Activated T-cell treated with anti-CD3 and anti-CD28 coated beads, Interleukin-2, amount 50 U/mL, for 24 hours (primary cell): ENCODE measurements around the gene MCCD1.
"Not testable (repeated sequence)": the region's sequence is repeated elsewhere in the genome, so short reads cannot be mapped to it uniquely, and the experiment has no call there.

Experiments
- DNase-seq: peaks from one replicate; pipeline ENCODE4 v3.0.0-alpha.2; 2020
- H3K27ac Mint-ChIP-seq: 2 replicates; pipeline ENCODE4 v1.8.0; 2020; ENCODE audit warnings: mild to moderate bottlenecking, mixed read lengths
- H3K27me3 Mint-ChIP-seq: 2 replicates; pipeline ENCODE4 v1.8.0; 2020; ENCODE audit warnings: mixed read lengths
- H3K36me3 Mint-ChIP-seq: 2 replicates; pipeline ENCODE4 v1.8.0; 2020; ENCODE audit warnings: low read depth, mixed read lengths
- H3K4me1 Mint-ChIP-seq: 2 replicates; pipeline ENCODE4 v1.8.0; 2020; ENCODE audit warnings: low read depth, mixed read lengths
- H3K4me3 Mint-ChIP-seq: 2 replicates; pipeline ENCODE4 v1.8.0; 2020; ENCODE audit warnings: mild to moderate bottlenecking, moderate library complexity, mixed read lengths
- H3K9me3 Mint-ChIP-seq: 2 replicates; pipeline ENCODE4 v1.8.0; 2020; ENCODE audit warnings: mixed read lengths

Gene MCCD1

DNA sequence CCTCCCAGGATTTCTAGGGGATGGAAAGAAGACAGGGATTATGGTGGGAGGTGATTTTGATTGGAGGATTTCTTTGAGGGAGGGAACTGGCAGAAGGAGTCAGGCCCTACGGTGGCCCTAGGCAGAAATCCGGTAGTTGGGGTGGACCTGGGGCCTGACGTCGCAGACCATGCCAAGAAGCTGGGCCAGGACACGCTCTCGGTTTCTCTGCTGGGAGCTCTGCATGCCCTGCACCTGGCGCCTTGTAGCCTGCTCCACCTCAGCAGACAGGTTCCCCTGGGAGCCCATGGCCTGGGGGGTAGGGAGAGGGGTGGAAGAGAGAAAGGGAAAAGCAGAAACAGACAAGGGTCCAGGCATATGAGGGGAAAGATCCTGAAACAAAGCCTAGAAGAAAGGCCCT lies 16.5 kb downstream of the MCCD1 start:
- peaks cover 49% of the 10 kb centered on the region for H3K4me1 Mint-ChIP-seq
- peaks cover 54% of the 10 kb centered on the region for H3K36me3 Mint-ChIP-seq
- H3K4me3 Mint-ChIP-seq = no peak overlapping the region

GRCh38 chr6:31546339-31546957 lies 17.7 kb downstream of the MCCD1 start, which contains the start of gene ATP6V1G2:
Gene ATP6V1G2, minus strand, starts transcription at chr6:31546608. Its CDS starts 49 bp downstream, at chr6:31546559.
- Mint-ChIP-seq H3K4me1 (peaks cover 54% of the 10 kb centered on the region), H3K4me3 (peak within 1 kb of the TSS; percentile 76)

More for the DNA sequence above, 16.5 kb downstream of the MCCD1 start:
- no peaks in the 10 kb centered on the region for H3K27me3 Mint-ChIP-seq
- no peaks in the 10 kb centered on the region for H3K9me3 Mint-ChIP-seq
- H3K27ac Mint-ChIP-seq = no peak overlapping the region
- no peak for DNase-seq

GRCh38 chr6:31546958-31547726 lies 18.4 kb downstream of the MCCD1 start, which contains the start of gene NFKBIL1:
Gene NFKBIL1, plus strand, starts transcription at chr6:31547608. Its CDS starts 87 bp downstream, at chr6:31547695.
- peak within 1 kb of the TSS; percentile 95 for H3K27ac Mint-ChIP-seq
- peaks cover 57% of the 10 kb centered on the region for H3K4me1 Mint-ChIP-seq
- DNase-seq = peak; percentile 91
- H3K9me3 Mint-ChIP-seq = no peaks in the 10 kb centered on the region
- H3K4me3 Mint-ChIP-seq = peak within 1 kb of the TSS; percentile 76
- H3K27me3 Mint-ChIP-seq = no peaks in the 10 kb centered on the region
- H3K36me3 Mint-ChIP-seq = peaks cover 49% of the 10 kb centered on the region

More at GRCh38 chr6:31546339-31546957, 17.7 kb downstream of the MCCD1 start, which contains the start of gene ATP6V1G2:
- H3K27me3 Mint-ChIP-seq = no peaks in the 10 kb centered on the region
- peaks cover 52% of the 10 kb centered on the region for H3K36me3 Mint-ChIP-seq
- H3K27ac Mint-ChIP-seq = peak within 1 kb of the TSS; percentile 95
- no peaks in the 10 kb centered on the region for H3K9me3 Mint-ChIP-seq
- peak; percentile 93 for DNase-seq

DNA sequence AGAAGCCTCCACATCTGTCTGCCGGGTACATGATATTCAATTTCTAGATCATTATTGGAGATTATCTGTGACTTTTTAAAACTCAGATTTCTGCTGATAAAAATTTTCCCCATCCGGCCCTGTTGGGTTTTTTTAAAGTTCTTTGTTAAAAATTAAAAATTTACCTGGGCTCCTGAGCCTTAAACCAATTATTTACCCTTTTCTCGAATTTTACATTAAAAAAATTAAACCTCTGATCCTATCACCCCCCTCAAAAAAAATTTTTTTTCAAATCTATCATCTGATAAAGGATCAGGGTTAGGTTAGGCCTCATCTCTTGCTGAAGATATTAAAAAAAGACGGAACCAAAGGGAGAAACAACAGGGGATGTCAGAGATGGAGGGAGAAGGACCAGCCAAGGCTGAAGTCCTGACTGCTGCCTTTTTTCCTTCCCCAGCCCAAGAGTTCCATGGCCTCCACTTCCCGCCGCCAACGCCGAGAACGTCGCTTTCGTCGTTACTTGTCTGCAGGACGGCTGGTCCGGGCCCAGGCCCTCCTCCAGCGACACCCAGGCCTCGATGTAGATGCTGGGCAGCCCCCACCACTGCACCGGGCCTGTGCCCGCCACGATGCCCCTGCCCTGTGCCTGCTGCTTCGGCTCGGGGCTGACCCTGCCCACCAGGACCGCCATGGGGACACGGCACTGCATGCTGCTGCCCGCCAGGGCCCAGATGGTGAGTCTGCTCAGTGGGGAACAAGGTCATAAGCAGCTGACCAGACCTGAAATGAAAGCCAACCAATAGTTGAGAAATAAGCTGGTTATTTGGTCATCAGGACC lies 19.2 kb downstream of the MCCD1 start:
- H3K27me3 Mint-ChIP-seq = no peaks in the 10 kb centered on the region
- H3K4me1 Mint-ChIP-seq = peaks cover 56% of the 10 kb centered on the region
- DNase-seq = no peak

GRCh38 chr6:31548544-31548873 lies 19.7 kb downstream of the MCCD1 start:
- no peaks in the 10 kb centered on the region for H3K27me3 Mint-ChIP-seq
- H3K4me3 Mint-ChIP-seq = peak overlapping the region; percentile 76
- no peak for DNase-seq
- peak overlapping the region; percentile 95 for H3K27ac Mint-ChIP-seq
- peaks cover 46% of the 10 kb centered on the region for H3K36me3 Mint-ChIP-seq
- no peaks in the 10 kb centered on the region for H3K9me3 Mint-ChIP-seq
- H3K4me1 Mint-ChIP-seq = peaks cover 54% of the 10 kb centered on the region

More for the DNA sequence above, 19.2 kb downstream of the MCCD1 start:
- Mint-ChIP-seq H3K9me3 (no peaks in the 10 kb centered on the region), H3K27ac (peak overlapping the region; percentile 95), H3K4me3 (peak overlapping the region; percentile 76), H3K36me3 (peaks cover 45% of the 10 kb centered on the region)

- H3K4me3 Mint-ChIP-seq = peak overlapping the region; percentile 60
- H3K27me3 Mint-ChIP-seq, H3K9me3 Mint-ChIP-seq: not testable (repeated sequence)
- H3K4me1 Mint-ChIP-seq = peaks cover 63% of the 10 kb centered on the region
- DNase-seq = peak; percentile 76
- H3K27ac Mint-ChIP-seq = peak overlapping the region; percentile 88
- peaks cover 62% of the 10 kb centered on the region for H3K36me3 Mint-ChIP-seq
Measured at GRCh38 chr6:31551371-31551770, 22.6 kb downstream of the MCCD1 start.

GRCh38 chr6:31556307-31556706 lies 27.5 kb downstream of the MCCD1 start:
- no peak for DNase-seq
- Mint-ChIP-seq H3K27ac (peak overlapping the region; percentile 35), H3K4me1 (peaks cover 73% of the 10 kb centered on the region)

DNA sequence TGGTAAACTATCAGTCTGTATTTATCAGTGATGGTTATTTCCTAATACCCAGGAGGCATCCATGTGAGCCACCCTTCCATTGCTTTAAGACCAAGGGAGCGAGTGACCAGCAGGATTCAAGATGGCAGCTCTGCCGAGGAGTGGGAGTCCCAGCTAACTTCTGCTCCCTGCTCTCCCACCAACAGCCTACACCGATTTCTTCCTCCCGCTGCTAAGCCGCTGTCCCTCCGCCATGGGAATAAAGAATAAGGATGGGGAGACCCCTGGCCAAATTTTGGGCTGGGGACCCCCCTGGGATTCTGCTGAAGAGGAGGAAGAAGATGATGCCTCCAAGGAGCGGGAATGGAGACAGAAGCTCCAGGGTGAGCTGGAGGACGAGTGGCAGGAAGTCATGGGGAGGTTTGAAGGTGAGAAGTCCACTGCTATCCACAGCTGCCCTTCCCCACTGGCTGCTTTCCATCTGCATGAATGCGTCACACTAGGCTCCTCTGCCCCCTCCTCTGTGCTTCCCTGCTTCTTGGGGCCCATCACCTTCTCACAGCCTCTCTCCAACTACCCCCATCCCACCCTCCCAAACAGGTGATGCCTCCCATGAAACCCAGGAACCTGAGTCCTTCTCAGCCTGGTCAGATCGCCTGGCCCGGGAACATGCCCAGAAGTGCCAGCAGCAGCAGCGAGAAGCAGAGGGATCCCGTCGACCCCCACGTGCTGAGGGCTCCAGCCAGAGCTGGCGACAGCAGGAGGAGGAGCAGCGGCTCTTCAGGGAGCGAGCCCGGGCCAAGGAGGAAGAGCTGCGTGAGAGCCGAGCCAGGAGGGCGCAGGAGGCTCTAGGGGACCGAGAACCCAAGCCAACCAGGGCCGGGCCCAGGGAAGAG lies 28.9 kb downstream of the MCCD1 start:
- no peak for DNase-seq
- peaks cover 1% of the 10 kb centered on the region for H3K9me3 Mint-ChIP-seq
- peak overlapping the region; percentile 92 for H3K27ac Mint-ChIP-seq
- H3K36me3 Mint-ChIP-seq = peaks cover 75% of the 10 kb centered on the region
- no peaks in the 10 kb centered on the region for H3K27me3 Mint-ChIP-seq
- peaks cover 77% of the 10 kb centered on the region for H3K4me1 Mint-ChIP-seq
- H3K4me3 Mint-ChIP-seq = peak overlapping the region; percentile 41

More at GRCh38 chr6:31556307-31556706, 27.5 kb downstream of the MCCD1 start:
- no peak overlapping the region for H3K4me3 Mint-ChIP-seq
- H3K27me3 Mint-ChIP-seq = no peaks in the 10 kb centered on the region
- peaks cover 76% of the 10 kb centered on the region for H3K36me3 Mint-ChIP-seq
- H3K9me3 Mint-ChIP-seq = no peaks in the 10 kb centered on the region

DNA sequence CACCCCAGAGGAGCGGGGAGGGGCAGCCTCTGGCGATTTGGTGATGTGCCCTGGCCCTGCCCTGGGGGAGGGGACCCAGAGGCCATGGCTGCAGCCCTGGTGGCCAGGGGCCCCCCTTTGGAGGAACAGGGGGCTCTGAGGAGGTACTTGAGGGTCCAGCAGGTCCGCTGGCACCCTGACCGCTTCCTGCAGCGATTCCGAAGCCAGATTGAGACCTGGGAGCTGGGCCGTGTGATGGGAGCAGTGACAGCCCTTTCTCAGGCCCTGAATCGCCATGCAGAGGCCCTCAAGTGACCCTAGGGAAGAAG lies 29.5 kb downstream of the MCCD1 start:
- no peak for DNase-seq
- Mint-ChIP-seq H3K4me3 (peak overlapping the region; percentile 67), H3K36me3 (peaks cover 75% of the 10 kb centered on the region), H3K27me3 (no peaks in the 10 kb centered on the region), H3K9me3 (peaks cover 1% of the 10 kb centered on the region), H3K27ac (peak overlapping the region; percentile 92), H3K4me1 (peaks cover 82% of the 10 kb centered on the region)

DNA sequence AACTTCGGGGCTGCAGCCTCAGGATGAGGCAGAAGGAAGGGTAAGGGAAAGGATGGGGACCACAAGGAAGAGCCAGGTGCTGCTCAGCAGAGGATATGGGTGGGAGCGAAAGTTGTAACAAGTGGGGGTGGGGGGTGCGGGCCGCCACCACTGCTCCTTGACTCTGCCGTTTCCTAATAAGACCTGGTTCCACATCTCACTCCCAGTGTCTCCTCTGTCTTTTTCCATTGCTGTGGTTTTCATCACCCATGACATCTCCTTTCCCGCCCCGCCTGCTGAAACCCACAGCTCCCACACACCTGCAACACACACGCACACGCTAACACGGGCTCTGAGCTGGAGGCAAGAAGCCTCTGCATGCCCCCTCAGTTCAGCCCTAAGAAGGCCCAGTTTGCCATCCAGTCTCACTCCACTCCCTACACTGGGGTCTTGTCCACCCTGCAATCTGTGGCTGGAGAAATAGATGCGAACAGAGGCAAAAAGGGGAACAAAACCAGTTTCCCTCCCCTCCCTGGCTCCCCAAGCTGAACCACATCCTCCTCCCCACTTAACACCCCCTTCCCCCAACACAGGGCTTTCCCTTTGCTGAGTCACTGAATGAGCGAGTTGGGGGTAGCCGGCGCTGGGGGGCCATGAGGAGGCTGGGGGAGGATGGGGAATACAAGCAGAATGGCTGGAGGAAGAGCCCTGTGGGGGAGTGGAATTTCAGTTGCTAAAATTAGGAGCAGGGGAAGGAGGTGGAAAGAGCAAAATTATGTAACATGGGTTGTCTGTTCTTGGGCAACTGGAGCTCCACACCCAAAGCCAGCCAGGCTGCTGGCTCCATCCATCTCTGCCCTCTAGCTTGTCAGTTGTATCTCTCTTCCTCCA lies 30.1 kb downstream of the MCCD1 start:
- Mint-ChIP-seq H3K27ac (peak overlapping the region; percentile 92), H3K9me3 (peaks cover 1% of the 10 kb centered on the region), H3K4me1 (peaks cover 84% of the 10 kb centered on the region), H3K27me3 (no peaks in the 10 kb centered on the region), H3K36me3 (peaks cover 77% of the 10 kb centered on the region), H3K4me3 (peak overlapping the region; percentile 67)
- peak; percentile 83 for DNase-seq

DNA sequence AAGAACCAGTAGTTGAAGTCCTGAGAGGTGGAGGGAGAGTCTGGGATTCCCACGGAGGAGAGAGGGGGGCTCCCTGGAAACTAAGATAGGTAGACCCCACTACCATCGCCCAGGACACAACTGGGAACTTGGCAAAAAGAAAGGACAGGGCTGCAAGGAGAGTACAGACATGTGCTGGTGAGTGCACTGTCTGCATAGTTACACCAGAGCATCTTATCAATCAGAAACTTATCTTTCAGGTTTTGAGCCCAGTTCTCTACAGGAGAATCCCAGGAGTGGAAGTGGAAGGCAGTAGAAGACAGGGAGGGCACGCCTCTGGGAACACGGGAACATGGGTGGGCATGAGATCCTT lies 30.8 kb downstream of the MCCD1 start:
- peak overlapping the region; percentile 92 for H3K27ac Mint-ChIP-seq
- H3K36me3 Mint-ChIP-seq = peaks cover 74% of the 10 kb centered on the region
- peaks cover 1% of the 10 kb centered on the region for H3K9me3 Mint-ChIP-seq
- H3K4me3 Mint-ChIP-seq = peak overlapping the region; percentile 67
- no peaks in the 10 kb centered on the region for H3K27me3 Mint-ChIP-seq
- peaks cover 80% of the 10 kb centered on the region for H3K4me1 Mint-ChIP-seq
- DNase-seq = no peak

- Mint-ChIP-seq H3K36me3 (peaks cover 75% of the 10 kb centered on the region), H3K9me3 (peaks cover 1% of the 10 kb centered on the region), H3K27ac (peak overlapping the region; percentile 92), H3K4me3 (peak overlapping the region; percentile 67), H3K4me1 (peaks cover 81% of the 10 kb centered on the region), H3K27me3 (no peaks in the 10 kb centered on the region)
- peak; percentile 69 for DNase-seq
Measured at GRCh38 chr6:31559958-31560696, 31.4 kb downstream of the MCCD1 start.

DNA sequence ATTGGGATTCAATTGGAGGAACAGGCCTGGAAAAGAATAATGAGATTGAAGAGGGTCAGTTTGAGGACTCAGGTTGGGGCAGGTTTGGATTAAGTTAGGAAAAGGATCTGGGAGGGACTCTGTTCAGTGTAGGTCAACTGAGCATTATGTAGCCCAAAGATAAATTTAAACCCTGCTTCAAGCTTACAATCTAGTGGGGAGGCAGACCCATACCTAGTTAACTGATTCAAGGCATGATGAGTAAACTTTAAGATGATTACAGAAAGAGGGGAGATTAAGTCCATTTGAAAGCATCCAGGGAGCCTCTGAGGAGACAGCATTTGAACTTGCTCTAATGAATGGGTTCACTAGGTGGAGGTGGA lies 31.9 kb downstream of the MCCD1 start:
- H3K4me1 Mint-ChIP-seq = peaks cover 87% of the 10 kb centered on the region
- H3K36me3 Mint-ChIP-seq = peaks cover 80% of the 10 kb centered on the region
- DNase-seq = no peak
- H3K27me3 Mint-ChIP-seq = no peaks in the 10 kb centered on the region
- H3K27ac Mint-ChIP-seq = peak overlapping the region; percentile 92
- H3K9me3 Mint-ChIP-seq = peaks cover 1% of the 10 kb centered on the region
- H3K4me3 Mint-ChIP-seq = peak overlapping the region; percentile 67
